Measurements from ENCODE around the gene ANKRD12.

Gene ANKRD12

GRCh38 chr18:9177466-9177865 is 40.9 kb downstream of the ANKRD12 start:
- DNase-seq (ENCODE audit: extremely low read depth in 1 of 2, low read depth in 1 of 2), result no peak

- no peak for DNase-seq (ENCODE audit: extremely low read depth in 1 of 2, low read depth in 1 of 2)
Measured at GRCh38 chr18:9178557-9178956, 42.0 kb downstream of the ANKRD12 start.

GRCh38 chr18:9181275-9181674 is 44.7 kb downstream of the ANKRD12 start:
- no peak for DNase-seq (ENCODE audit: extremely low read depth in 1 of 2, low read depth in 1 of 2)

GRCh38 chr18:9182852-9183399 is 46.3 kb downstream of the ANKRD12 start:
- no peak for DNase-seq (ENCODE audit: extremely low read depth in 1 of 2, low read depth in 1 of 2)

GRCh38 chr18:9184998-9185613 is 48.5 kb downstream of the ANKRD12 start:
- no peak for DNase-seq (ENCODE audit: extremely low read depth in 1 of 2, low read depth in 1 of 2)

GRCh38 chr18:9188359-9189231 is 52.0 kb downstream of the ANKRD12 start:
- no peak for DNase-seq (ENCODE audit: extremely low read depth in 1 of 2, low read depth in 1 of 2)

- DNase-seq (ENCODE audit: extremely low read depth in 1 of 2, low read depth in 1 of 2), result no peak
Measured at GRCh38 chr18:9189491-9189890, 52.9 kb downstream of the ANKRD12 start.

GRCh38 chr18:9191658-9192256 is 55.2 kb downstream of the ANKRD12 start:
- no peak for DNase-seq (ENCODE audit: extremely low read depth in 1 of 2, low read depth in 1 of 2)

GRCh38 chr18:9193031-9193430 is 56.5 kb downstream of the ANKRD12 start:
- DNase-seq (ENCODE audit: extremely low read depth in 1 of 2, low read depth in 1 of 2), result no peak

GRCh38 chr18:9196568-9196967 is 60.0 kb downstream of the ANKRD12 start:
- DNase-seq (ENCODE audit: extremely low read depth in 1 of 2, low read depth in 1 of 2), result no peak

- no peak for DNase-seq (ENCODE audit: extremely low read depth in 1 of 2, low read depth in 1 of 2)
Measured at GRCh38 chr18:9199681-9200080, 63.1 kb downstream of the ANKRD12 start.

GRCh38 chr18:9201224-9201623 is 64.6 kb downstream of the ANKRD12 start:
- no peak for DNase-seq (ENCODE audit: extremely low read depth in 1 of 2, low read depth in 1 of 2)

GRCh38 chr18:9204659-9205058 is 68.1 kb downstream of the ANKRD12 start:
- DNase-seq (ENCODE audit: extremely low read depth in 1 of 2, low read depth in 1 of 2), result no peak

- no peak for DNase-seq (ENCODE audit: extremely low read depth in 1 of 2, low read depth in 1 of 2)
Measured at GRCh38 chr18:9206421-9206820, 69.8 kb downstream of the ANKRD12 start.

- DNase-seq (ENCODE audit: extremely low read depth in 1 of 2, low read depth in 1 of 2), result no peak
Measured at GRCh38 chr18:9209279-9209678, 72.7 kb downstream of the ANKRD12 start.

GRCh38 chr18:9210966-9211365 is 74.4 kb downstream of the ANKRD12 start:
- DNase-seq (ENCODE audit: extremely low read depth in 1 of 2, low read depth in 1 of 2), result no peak

GRCh38 chr18:9211955-9212354 is 75.4 kb downstream of the ANKRD12 start:
- no peak for DNase-seq (ENCODE audit: extremely low read depth in 1 of 2, low read depth in 1 of 2)

- no peak for DNase-seq (ENCODE audit: extremely low read depth in 1 of 2, low read depth in 1 of 2)
Measured at GRCh38 chr18:9215221-9215933, 78.8 kb downstream of the ANKRD12 start.

GRCh38 chr18:9216459-9216858 is 79.9 kb downstream of the ANKRD12 start:
- DNase-seq (ENCODE audit: extremely low read depth in 1 of 2, low read depth in 1 of 2), result no peak

GRCh38 chr18:9217743-9218451 is 81.3 kb downstream of the ANKRD12 start:
- DNase-seq (ENCODE audit: extremely low read depth in 1 of 2, low read depth in 1 of 2), result no peak
